Right kidney (tissue), 1 donor: ENCODE data around the gene DCTN4.
"Not testable (repeated sequence)": the region's sequence is repeated elsewhere in the genome, so short reads cannot be mapped to it uniquely, and the experiment has no call there.

ENCODE experiments used
- DNase-seq: peaks from one replicate; pipeline ENCODE4 v3.0.0-alpha.2; 2016

The DCTN4 gene

GRCh38 chr5:150779397-150780186 is 20.8 kb upstream of the DCTN4 start:
- no peak for DNase-seq

- peak; percentile 88 for DNase-seq
Measured at GRCh38 chr5:150778517-150779396, 19.9 kb upstream of the DCTN4 start, which contains the start of gene SMIM3. Gene SMIM3, plus strand, starts transcription at chr5:150778757. Its CDS starts 16,684 bp downstream, at chr5:150795441.

- no peak for DNase-seq
Measured at GRCh38 chr5:150778088-150778516, 19.3 kb upstream of the DCTN4 start.

- DNase-seq = no peak
Measured at GRCh38 chr5:150777685-150778084, 18.9 kb upstream of the DCTN4 start.

GRCh38 chr5:150774145-150774544 is 15.3 kb upstream of the DCTN4 start:
- DNase-seq = no peak

GRCh38 chr5:150771034-150771795 is 12.4 kb upstream of the DCTN4 start:
- no peak for DNase-seq

- no peak for DNase-seq
Measured at GRCh38 chr5:150766251-150766650, 7.4 kb upstream of the DCTN4 start.

GRCh38 chr5:150765799-150766169 is 7.0 kb upstream of the DCTN4 start:
- DNase-seq = no peak

GRCh38 chr5:150765011-150765798 is 6.4 kb upstream of the DCTN4 start:
- DNase-seq = no peak

- DNase-seq = no peak
Measured at GRCh38 chr5:150764530-150764929, 5.7 kb upstream of the DCTN4 start.

GRCh38 chr5:150763023-150763769 is 4.4 kb upstream of the DCTN4 start:
- no peak for DNase-seq

- no peak for DNase-seq
Measured at GRCh38 chr5:150762211-150762610, 3.4 kb upstream of the DCTN4 start.

- DNase-seq = no peak
Measured at GRCh38 chr5:150759334-150759583, 442 bp upstream of the DCTN4 start.

GRCh38 chr5:150758203-150758530 is 650 bp downstream of the DCTN4 start:
- peak; percentile 80 for DNase-seq

- no peak for DNase-seq
Measured at GRCh38 chr5:150757087-150757649, 1.6 kb downstream of the DCTN4 start.

- DNase-seq = no peak
Measured at GRCh38 chr5:150753863-150754262, 5.0 kb downstream of the DCTN4 start.

GRCh38 chr5:150753463-150753862 is 5.4 kb downstream of the DCTN4 start:
- DNase-seq = no peak

GRCh38 chr5:150751096-150751891 is 7.5 kb downstream of the DCTN4 start:
- no peak for DNase-seq

- no peak for DNase-seq
Measured at GRCh38 chr5:150750469-150750868, 8.3 kb downstream of the DCTN4 start.

GRCh38 chr5:150743142-150743488 is 15.7 kb downstream of the DCTN4 start:
- not testable (repeated sequence) for DNase-seq
